ENCODE results near the gene MGAT5.

MGAT5 gene

GRCh38 chr2:134498654-134499053 is 244.8 kb downstream of the MGAT5 start:
- Histone ChIP-seq H3K9ac (ENCODE audit: low read depth in 1 of 2, low read length in 2 of 2) (no peak overlapping the region), H3K4me3 (ENCODE audit: low read depth in 1 of 2, low read length in 2 of 2) (no peak overlapping the region), H3K9me3 (ENCODE audit: control insufficient read depth in 1 of 2, low read length in 2 of 2) (no peaks in the 10 kb centered on the region), H3K36me3 (ENCODE audit: control insufficient read depth in 1 of 2, insufficient read depth in 2 of 2, low read length in 2 of 2) (no peaks in the 10 kb centered on the region), H3K27me3 (ENCODE audit: control insufficient read depth in 1 of 2, insufficient read depth in 2 of 2, low read length in 2 of 2) (peaks cover 0 to 3% of the 10 kb centered on the region in 2 donors), H3K27ac (ENCODE audit: low read depth, low read length) (no peak overlapping the region), H3K4me1 (ENCODE audit: control insufficient read depth in 1 of 2, insufficient read depth in 2 of 2, low read length in 2 of 2) (no peaks in the 10 kb centered on the region)

DNA sequence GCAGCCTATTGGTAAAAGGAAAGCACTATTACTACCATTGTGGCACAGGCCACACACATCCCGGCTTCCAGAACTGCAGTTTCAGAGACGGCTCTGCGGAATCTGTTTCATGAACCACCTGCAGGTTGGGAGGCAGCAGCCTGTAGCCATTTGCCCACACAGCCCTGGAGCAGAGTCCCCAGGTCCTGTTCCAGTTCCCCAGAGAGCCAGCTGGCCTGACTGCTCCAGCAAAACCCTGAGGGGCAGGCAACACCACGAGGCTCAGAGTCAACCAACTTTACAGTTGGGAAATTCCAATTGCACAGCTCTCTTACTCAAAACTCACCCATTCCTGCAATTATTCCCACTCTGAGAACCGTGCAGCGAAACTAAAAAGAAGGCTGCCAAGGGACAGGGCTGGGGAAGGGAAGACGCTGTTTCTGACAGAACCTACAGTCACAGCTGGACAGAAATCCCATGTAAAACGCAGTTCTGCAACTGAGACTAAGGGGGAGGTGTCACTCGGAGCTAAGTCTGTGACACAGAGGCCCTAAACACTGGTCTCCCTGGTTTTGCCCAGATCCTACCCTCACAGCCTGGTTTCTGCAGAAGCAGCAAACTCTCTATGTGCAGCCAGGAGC is 245.5 kb downstream of the MGAT5 start:
- H3K27ac ChIP-seq (ENCODE audit: low read depth, low read length), result no peak overlapping the region
- H3K9ac ChIP-seq (ENCODE audit: low read depth in 1 of 2, low read length in 2 of 2), result no peak overlapping the region
- H3K9me3 ChIP-seq (ENCODE audit: control insufficient read depth in 1 of 2, low read length in 2 of 2), result no peaks in the 10 kb centered on the region
- no peaks in the 10 kb centered on the region for H3K4me1 ChIP-seq (ENCODE audit: control insufficient read depth in 1 of 2, insufficient read depth in 2 of 2, low read length in 2 of 2)
- no peak overlapping the region for H3K4me3 ChIP-seq (ENCODE audit: low read depth in 1 of 2, low read length in 2 of 2)
- H3K36me3 ChIP-seq (ENCODE audit: control insufficient read depth in 1 of 2, insufficient read depth in 2 of 2, low read length in 2 of 2), result no peaks in the 10 kb centered on the region
- peaks cover 0 to 3% of the 10 kb centered on the region in 2 donors for H3K27me3 ChIP-seq (ENCODE audit: control insufficient read depth in 1 of 2, insufficient read depth in 2 of 2, low read length in 2 of 2)

DNA sequence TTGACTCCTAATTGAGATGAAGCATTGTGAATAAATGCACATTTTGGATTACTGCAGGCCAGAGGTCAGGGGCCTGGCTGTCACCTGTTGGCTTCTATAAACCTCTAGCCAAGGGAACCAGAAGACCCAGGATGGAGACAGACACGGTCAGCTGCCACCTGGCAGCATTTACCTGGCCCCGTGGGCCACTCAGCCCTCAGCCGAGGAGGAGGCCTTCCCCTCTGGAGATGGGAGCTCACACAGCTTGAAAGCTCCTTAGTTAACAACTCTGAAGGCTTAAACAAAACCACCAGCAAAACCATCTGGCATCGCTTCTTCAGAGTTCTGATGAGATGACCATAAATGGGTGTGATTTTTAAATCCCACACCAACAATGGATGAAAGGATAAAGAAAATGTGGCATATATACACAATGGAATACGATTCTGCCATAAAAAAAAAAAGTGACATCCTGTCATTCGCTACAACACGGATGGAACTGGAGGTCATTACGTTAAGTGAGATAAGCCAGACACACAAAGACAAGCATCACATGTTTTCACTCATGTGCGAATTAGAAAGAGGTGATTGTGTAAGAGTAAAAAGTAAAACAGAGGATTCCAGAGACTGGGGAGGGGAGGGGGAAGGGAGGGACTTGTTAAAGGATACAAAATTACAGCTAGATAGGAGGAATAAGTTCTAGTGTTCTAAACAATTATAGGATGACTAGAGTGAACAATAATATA is 246.5 kb downstream of the MGAT5 start:
- no peaks in the 10 kb centered on the region for H3K9me3 ChIP-seq (ENCODE audit: control insufficient read depth in 1 of 2, low read length in 2 of 2)
- no peak overlapping the region for H3K4me3 ChIP-seq (ENCODE audit: low read depth in 1 of 2, low read length in 2 of 2)
- no peaks in the 10 kb centered on the region for H3K4me1 ChIP-seq (ENCODE audit: control insufficient read depth in 1 of 2, insufficient read depth in 2 of 2, low read length in 2 of 2)
- H3K27me3 ChIP-seq (ENCODE audit: control insufficient read depth in 1 of 2, insufficient read depth in 2 of 2, low read length in 2 of 2), result peaks cover 0 to 3% of the 10 kb centered on the region in 2 donors
- no peak overlapping the region for H3K9ac ChIP-seq (ENCODE audit: low read depth in 1 of 2, low read length in 2 of 2)
- no peaks in the 10 kb centered on the region for H3K36me3 ChIP-seq (ENCODE audit: control insufficient read depth in 1 of 2, insufficient read depth in 2 of 2, low read length in 2 of 2)
- H3K27ac ChIP-seq (ENCODE audit: low read depth, low read length), result no peak overlapping the region

DNA sequence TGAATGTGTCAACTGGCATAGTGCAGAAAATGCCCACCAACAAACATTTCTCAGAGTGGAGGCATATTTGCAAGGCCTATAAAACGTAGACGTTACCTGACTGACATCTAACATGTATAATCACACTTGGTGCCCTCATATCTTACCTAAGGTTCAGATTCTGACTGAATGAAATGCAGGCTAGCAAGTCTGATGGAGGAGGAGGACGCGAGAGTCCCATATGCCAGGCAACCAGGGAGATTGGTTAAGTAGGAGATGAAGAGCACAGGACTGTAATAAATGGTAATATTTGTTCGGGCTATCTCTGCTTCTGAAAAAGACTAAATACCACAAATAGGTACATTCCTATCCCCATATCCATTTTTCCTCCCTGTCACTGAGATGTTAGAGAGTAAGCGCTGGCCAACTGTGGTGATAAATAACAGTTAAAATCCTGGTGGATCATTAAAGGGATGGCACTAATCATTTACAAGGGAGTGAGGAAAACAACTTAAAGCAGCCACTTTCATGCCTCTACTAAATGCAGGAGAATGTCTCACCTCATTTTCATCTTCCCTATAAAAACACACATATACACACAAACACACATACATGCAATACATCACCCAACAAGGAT is 247.7 kb downstream of the MGAT5 start:
- Histone ChIP-seq H3K9me3 (ENCODE audit: control insufficient read depth in 1 of 2, low read length in 2 of 2) (no peaks in the 10 kb centered on the region), H3K4me1 (ENCODE audit: control insufficient read depth in 1 of 2, insufficient read depth in 2 of 2, low read length in 2 of 2) (no peaks in the 10 kb centered on the region), H3K9ac (ENCODE audit: low read depth in 1 of 2, low read length in 2 of 2) (no peak overlapping the region), H3K27me3 (ENCODE audit: control insufficient read depth in 1 of 2, insufficient read depth in 2 of 2, low read length in 2 of 2) (peaks cover 0 to 3% of the 10 kb centered on the region in 2 donors), H3K4me3 (ENCODE audit: low read depth in 1 of 2, low read length in 2 of 2) (no peak overlapping the region), H3K36me3 (ENCODE audit: control insufficient read depth in 1 of 2, insufficient read depth in 2 of 2, low read length in 2 of 2) (no peaks in the 10 kb centered on the region), H3K27ac (ENCODE audit: low read depth, low read length) (no peak overlapping the region)

DNA sequence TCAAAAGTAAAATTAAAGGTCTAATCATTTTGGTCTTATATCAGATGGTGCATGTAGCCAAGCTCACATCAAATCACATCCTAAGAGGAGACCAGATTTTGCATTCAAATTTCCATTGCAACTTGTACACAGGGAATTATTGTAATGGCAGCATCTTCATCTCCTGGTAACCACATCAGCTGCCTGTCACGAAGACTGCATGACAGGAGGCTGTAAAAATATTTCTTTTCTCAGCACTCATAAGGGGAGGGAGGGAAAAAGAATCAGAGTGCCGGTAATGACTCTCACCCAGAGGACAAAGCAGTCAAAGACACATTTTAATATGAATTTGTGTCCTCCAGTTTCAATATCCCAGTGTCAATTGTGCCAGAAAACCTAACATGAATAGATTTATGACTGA is 248.2 kb downstream of the MGAT5 start:
- H3K9ac ChIP-seq (ENCODE audit: low read depth in 1 of 2, low read length in 2 of 2), result no peak overlapping the region
- no peak overlapping the region for H3K27ac ChIP-seq (ENCODE audit: low read depth, low read length)
- H3K4me1 ChIP-seq (ENCODE audit: control insufficient read depth in 1 of 2, insufficient read depth in 2 of 2, low read length in 2 of 2), result no peaks in the 10 kb centered on the region

More for the DNA sequence above, 248.2 kb downstream of the MGAT5 start:
- H3K9me3 ChIP-seq (ENCODE audit: control insufficient read depth in 1 of 2, low read length in 2 of 2), result no peaks in the 10 kb centered on the region
- H3K27me3 ChIP-seq (ENCODE audit: control insufficient read depth in 1 of 2, insufficient read depth in 2 of 2, low read length in 2 of 2), result peaks cover 0 to 3% of the 10 kb centered on the region in 2 donors
- H3K36me3 ChIP-seq (ENCODE audit: control insufficient read depth in 1 of 2, insufficient read depth in 2 of 2, low read length in 2 of 2), result no peaks in the 10 kb centered on the region
- H3K4me3 ChIP-seq (ENCODE audit: low read depth in 1 of 2, low read length in 2 of 2), result no peak overlapping the region

All from duodenal mucosa (tissue), 2 donors.